ENCODE results near the gene RTL10.

RTL10 gene

GRCh38 chr22:19844377-19845053 lies 10.2 kb downstream of the RTL10 start:
- TF ChIP-seq ZNF639 (tag by site-specific recombination; IDR thresholded peaks at IDR 0.05) (no peak), INSM2 (tag by site-specific recombination; IDR thresholded peaks at IDR 0.05) (no peak), ZNF202 (tag by site-specific recombination; IDR thresholded peaks at IDR 0.05; ENCODE audit: borderline replicate concordance) (no peak), ZBTB10 (tag by site-specific recombination; IDR thresholded peaks at IDR 0.05) (no peak), ZNF843 (tag by site-specific recombination; IDR thresholded peaks at IDR 0.05) (no peak), KLF1 (tag by site-specific recombination; IDR thresholded peaks at IDR 0.05) (no peak), ZSCAN5A (tag by site-specific recombination; IDR thresholded peaks at IDR 0.05) (no peak), ZSCAN16 (tag by site-specific recombination; IDR thresholded peaks at IDR 0.05) (no peak), SP7 (tag by site-specific recombination; IDR thresholded peaks at IDR 0.05) (no peak), ZNF76 (tag by site-specific recombination; IDR thresholded peaks at IDR 0.05; ENCODE audit: borderline replicate concordance, low read depth) (no peak), ZNF133 (tag by site-specific recombination; IDR thresholded peaks at IDR 0.05) (no peak), ZNF214 (tag by site-specific recombination; IDR thresholded peaks at IDR 0.05; ENCODE audit: borderline replicate concordance) (no peak), ZBTB21 (tag by site-specific recombination; IDR thresholded peaks at IDR 0.05) (no peak)
- ChIA-PET POLR2A (interaction anchor here (0.8 kb wide), 1 partner anchor 11 kb away, joined by 3 read pairs; no protein-coding TSS in a partner anchor), CTCF (no interaction called here)
- Histone ChIP-seq H3K4me3 (ENCODE audit: low read depth, low read length) (no peak overlapping the region), H3K4me1 (ENCODE audit: control insufficient read depth, insufficient read depth, low read length) (peaks cover 5% of the 10 kb centered on the region; the same call in 1 of the 2 replicates), H3K36me3 (ENCODE audit: control insufficient read depth in 2 of 2, insufficient read depth in 1 of 2, low read length in 2 of 2) (peaks cover 0 to 24% of the 10 kb centered on the region in 2 experiments; a peak in 1 of 3 replicates), H3K27ac (ENCODE audit: extremely low read depth, low read depth, low read length) (no peak overlapping the region), H3K9me3 (ENCODE audit: control insufficient read depth, insufficient read depth, low read depth, low read length) (no peaks in the 10 kb centered on the region)

GRCh38 chr22:19843857-19844376 lies 10.8 kb downstream of the RTL10 start:
- TF ChIP-seq GLIS2 (tag by site-specific recombination; IDR thresholded peaks at IDR 0.05) (0 out of 2 replicates have a peak, but pooled peaks have one; percentile 11), ZBTB48 (tag by site-specific recombination; IDR thresholded peaks at IDR 0.05) (no peak), ZNF692 (tag by site-specific recombination; IDR thresholded peaks at IDR 0.05) (0 out of 2 replicates have a peak, but pooled peaks have one; percentile 24)
- Histone ChIP-seq H3K36me3 (ENCODE audit: control insufficient read depth in 2 of 2, insufficient read depth in 1 of 2, low read length in 2 of 2) (peaks cover 0 to 23% of the 10 kb centered on the region in 2 experiments; a peak in 1 of 3 replicates), H3K27ac (ENCODE audit: extremely low read depth, low read depth, low read length) (no peak overlapping the region), H3K9me3 (ENCODE audit: control insufficient read depth, insufficient read depth, low read depth, low read length) (no peaks in the 10 kb centered on the region), H3K4me3 (ENCODE audit: low read depth, low read length) (no peak overlapping the region), H3K4me1 (ENCODE audit: control insufficient read depth, insufficient read depth, low read length) (peaks cover 5% of the 10 kb centered on the region; the same call in 1 of the 2 replicates)
- POLR2A ChIA-PET: no interaction called here
- CTCF ChIA-PET: no interaction called here
